22Rv1 (cell line): ENCODE measurements around the gene VSTM4.

Experiments used
- ZFX ChIP-seq: fragments of 450-650 bp; IDR thresholded peaks from 2 replicates; pipeline ENCODE4 v1.6.1; 2017; ENCODE audit warnings: antibody characterized with exemption, borderline replicate concordance
- TF ChIP-seq, protein P1 (sequence below): fragments of 450-650 bp; IDR thresholded peaks from 2 replicates; pipeline ENCODE4 v1.5.1; 2017; ENCODE audit warnings: mild to moderate bottlenecking

DNA sequence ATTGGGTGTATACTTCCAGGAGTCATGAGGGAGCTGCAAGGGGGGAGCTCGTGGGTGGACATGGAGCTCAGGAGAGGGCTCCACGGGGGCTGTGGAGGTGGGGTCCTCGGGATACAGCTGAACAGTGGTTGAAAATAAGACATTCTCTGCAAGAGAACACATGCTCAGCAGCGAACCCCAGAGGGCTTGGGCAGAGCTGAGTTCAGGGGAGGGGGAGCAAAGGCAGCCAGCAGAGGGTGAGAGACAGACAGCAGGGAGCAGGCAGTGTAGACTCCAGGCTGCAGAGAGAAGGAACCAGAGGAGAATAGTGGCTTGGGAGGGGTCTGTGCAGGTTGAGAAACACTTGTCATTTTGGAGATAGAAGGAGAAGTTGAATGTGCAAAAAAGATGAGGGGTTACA is 102.7 kb downstream of the VSTM4 start:
- TF ChIP-seq, protein P1, sequence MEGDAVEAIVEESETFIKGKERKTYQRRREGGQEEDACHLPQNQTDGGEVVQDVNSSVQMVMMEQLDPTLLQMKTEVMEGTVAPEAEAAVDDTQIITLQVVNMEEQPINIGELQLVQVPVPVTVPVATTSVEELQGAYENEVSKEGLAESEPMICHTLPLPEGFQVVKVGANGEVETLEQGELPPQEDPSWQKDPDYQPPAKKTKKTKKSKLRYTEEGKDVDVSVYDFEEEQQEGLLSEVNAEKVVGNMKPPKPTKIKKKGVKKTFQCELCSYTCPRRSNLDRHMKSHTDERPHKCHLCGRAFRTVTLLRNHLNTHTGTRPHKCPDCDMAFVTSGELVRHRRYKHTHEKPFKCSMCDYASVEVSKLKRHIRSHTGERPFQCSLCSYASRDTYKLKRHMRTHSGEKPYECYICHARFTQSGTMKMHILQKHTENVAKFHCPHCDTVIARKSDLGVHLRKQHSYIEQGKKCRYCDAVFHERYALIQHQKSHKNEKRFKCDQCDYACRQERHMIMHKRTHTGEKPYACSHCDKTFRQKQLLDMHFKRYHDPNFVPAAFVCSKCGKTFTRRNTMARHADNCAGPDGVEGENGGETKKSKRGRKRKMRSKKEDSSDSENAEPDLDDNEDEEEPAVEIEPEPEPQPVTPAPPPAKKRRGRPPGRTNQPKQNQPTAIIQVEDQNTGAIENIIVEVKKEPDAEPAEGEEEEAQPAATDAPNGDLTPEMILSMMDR: no peak
- no peak for TF ChIP-seq ZFX
